Upper lobe of left lung (tissue), 4 donors: ENCODE results near the gene DOCK10.

Source experiments
- CTCF ChIP-seq, 6 experiments: fragments of 450-650 bp in 4 of 6; fragments of 200-600 bp in 2 of 6; sonication (generic) in 2 of 6; IDR thresholded peaks; one replicate each; pipeline ENCODE4 v1.5.1; 2016 to 2019; ENCODE audit warnings: antibody characterized with exemption in 6 of 6
- EP300 ChIP-seq, 4 donors: sonication (generic); formaldehyde crosslinking; IDR thresholded peaks; one replicate each; pipeline ENCODE4 v1.5.1; 2017; ENCODE audit warnings: antibody characterized with exemption in 4 of 4, control low read depth in 2 of 4
- POLR2A ChIP-seq, 4 donors: fragments of 450-650 bp; IDR thresholded peaks; one replicate each; pipeline ENCODE4 v1.5.1; 2016 to 2017; ENCODE audit warnings: antibody characterized with exemption in 4 of 4, mild to moderate bottlenecking in 2 of 4

- no peak for TF ChIP-seq CTCF (IDR thresholded peaks at IDR 0.05)
- TF ChIP-seq POLR2A (IDR thresholded peaks at IDR 0.05) = no peak
- no peak for TF ChIP-seq EP300 (IDR thresholded peaks at IDR 0.05)
Observed at GRCh38 chr2:224968051-224968450, 74.2 kb downstream of the DOCK10 start.
